Stimulated activated naive B cell treated with anti-CD40 and anti-IgM and Interleukin-4, amounts not matched to agents 10 μg/mL and 1 μg/mL and 100 μg/mL, for 72 hours (primary cell): ENCODE results near the gene BTRC.
"Not testable (repeated sequence)": the region's sequence is repeated elsewhere in the genome, so short reads cannot be mapped to it uniquely, and the experiment has no call there.

ENCODE experiments used
- ATAC-seq, 2 donors: fragments of 150-1000 bp; cut with Tn5 transposase; replicated peaks; 2 replicates each; pipeline ENCODE4 v1.10.0; 2021; ENCODE audit warnings: moderate library complexity in 1 of 2
- DNase-seq: peaks from one replicate; pipeline ENCODE4 v3.0.0; 2021
- H3K27ac Mint-ChIP-seq: one replicate; pipeline ENCODE4 v1.8.0; 2022; ENCODE audit warnings: mild to moderate bottlenecking, mixed read lengths
- H3K27me3 Mint-ChIP-seq, 2 donors: one replicate each; pipeline ENCODE4 v1.8.0; 2022; ENCODE audit warnings: mixed read lengths in 2 of 2
- H3K36me3 Mint-ChIP-seq, 2 donors: one replicate each; pipeline ENCODE4 v1.8.0; 2022; ENCODE audit warnings: mixed read lengths in 2 of 2, mild to moderate bottlenecking in 1 of 2
- H3K4me1 Mint-ChIP-seq, 2 donors: one replicate each; pipeline ENCODE4 v1.8.0; 2022; ENCODE audit warnings: mixed read lengths in 2 of 2, mild to moderate bottlenecking in 1 of 2
- H3K4me3 Mint-ChIP-seq, 2 donors: one replicate each; pipeline ENCODE4 v1.8.0; 2022; ENCODE audit warnings: mild to moderate bottlenecking in 2 of 2, mixed read lengths in 2 of 2, moderate library complexity in 1 of 2
- H3K9me3 Mint-ChIP-seq, 2 donors: one replicate each; pipeline ENCODE4 v1.8.0; 2022; ENCODE audit warnings: mixed read lengths in 2 of 2, mild to moderate bottlenecking in 1 of 2

The BTRC gene

GRCh38 chr10:101386659-101387259, 32.8 kb downstream of the BTRC start:
- H3K9me3 Mint-ChIP-seq: no peaks in the 10 kb centered on the region
- no peak overlapping the region for H3K4me3 Mint-ChIP-seq
- H3K27me3 Mint-ChIP-seq: no peaks in the 10 kb centered on the region
- ATAC-seq: no peak
- H3K27ac Mint-ChIP-seq: no peak overlapping the region
- H3K4me1 Mint-ChIP-seq: peaks cover 2 to 14% of the 10 kb centered on the region in 2 donors
- no peak for DNase-seq
- peaks cover 3 to 12% of the 10 kb centered on the region in 2 donors for H3K36me3 Mint-ChIP-seq

GRCh38 chr10:101388676-101389276, 34.8 kb downstream of the BTRC start:
- Mint-ChIP-seq H3K4me3 (no peak overlapping the region), H3K4me1 (peaks cover 0 to 2% of the 10 kb centered on the region in 2 donors), H3K36me3 (peaks cover 3 to 18% of the 10 kb centered on the region in 2 donors), H3K27ac (no peak overlapping the region), H3K27me3 (no peaks in the 10 kb centered on the region), H3K9me3 (no peaks in the 10 kb centered on the region)
- ATAC-seq (no peak), DNase-seq (no peak)

GRCh38 chr10:101389532-101389931, 35.6 kb downstream of the BTRC start:
- DNase-seq, H3K4me3 Mint-ChIP-seq, H3K4me1 Mint-ChIP-seq, H3K27ac Mint-ChIP-seq, H3K9me3 Mint-ChIP-seq, ATAC-seq, H3K27me3 Mint-ChIP-seq: not testable (repeated sequence)
- H3K36me3 Mint-ChIP-seq: peaks cover 3 to 18% of the 10 kb centered on the region in 2 donors

DNA sequence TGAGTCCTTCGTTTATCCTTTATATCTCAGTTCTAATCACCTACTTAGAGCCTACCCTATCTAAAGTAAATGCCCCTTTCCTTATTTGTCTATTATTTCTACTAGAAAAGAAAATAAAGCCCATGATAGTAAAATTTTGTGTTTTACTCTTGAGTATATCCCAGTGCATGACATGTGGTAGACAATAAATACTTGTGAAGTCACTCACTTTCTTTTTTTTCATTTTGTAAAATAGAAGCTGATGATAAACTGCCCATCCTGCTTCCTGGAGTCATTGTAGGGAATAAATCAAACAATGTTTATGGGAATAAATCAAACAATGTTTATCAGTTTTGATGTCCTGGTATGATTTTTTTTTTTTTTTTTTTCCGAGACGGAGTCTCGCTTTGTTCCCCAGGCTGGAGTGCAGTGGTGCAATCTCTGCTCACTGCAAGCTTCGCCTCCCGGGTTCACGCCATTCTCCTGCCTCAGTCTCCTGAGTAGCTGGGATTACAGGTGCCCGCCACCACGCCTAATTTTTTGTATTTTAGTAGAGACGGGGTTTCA, 36.1 kb downstream of the BTRC start:
- H3K36me3 Mint-ChIP-seq: peaks cover 3 to 18% of the 10 kb centered on the region in 2 donors
- DNase-seq (no peak), ATAC-seq (no peak)
- peaks cover 2 to 7% of the 10 kb centered on the region in 2 donors for H3K4me1 Mint-ChIP-seq
- H3K27me3 Mint-ChIP-seq: no peaks in the 10 kb centered on the region
- H3K9me3 Mint-ChIP-seq: no peaks in the 10 kb centered on the region
- no peak overlapping the region for H3K27ac Mint-ChIP-seq
- no peak overlapping the region for H3K4me3 Mint-ChIP-seq

GRCh38 chr10:101393378-101393777, 39.4 kb downstream of the BTRC start:
- Mint-ChIP-seq H3K27ac (no peak overlapping the region), H3K9me3 (no peaks in the 10 kb centered on the region), H3K4me3 (no peak overlapping the region), H3K36me3 (peaks cover 3 to 16% of the 10 kb centered on the region in 2 donors), H3K4me1 (peaks cover 0 to 9% of the 10 kb centered on the region in 2 donors), H3K27me3 (no peaks in the 10 kb centered on the region)
- DNase-seq (no peak), ATAC-seq (no peak)

DNA sequence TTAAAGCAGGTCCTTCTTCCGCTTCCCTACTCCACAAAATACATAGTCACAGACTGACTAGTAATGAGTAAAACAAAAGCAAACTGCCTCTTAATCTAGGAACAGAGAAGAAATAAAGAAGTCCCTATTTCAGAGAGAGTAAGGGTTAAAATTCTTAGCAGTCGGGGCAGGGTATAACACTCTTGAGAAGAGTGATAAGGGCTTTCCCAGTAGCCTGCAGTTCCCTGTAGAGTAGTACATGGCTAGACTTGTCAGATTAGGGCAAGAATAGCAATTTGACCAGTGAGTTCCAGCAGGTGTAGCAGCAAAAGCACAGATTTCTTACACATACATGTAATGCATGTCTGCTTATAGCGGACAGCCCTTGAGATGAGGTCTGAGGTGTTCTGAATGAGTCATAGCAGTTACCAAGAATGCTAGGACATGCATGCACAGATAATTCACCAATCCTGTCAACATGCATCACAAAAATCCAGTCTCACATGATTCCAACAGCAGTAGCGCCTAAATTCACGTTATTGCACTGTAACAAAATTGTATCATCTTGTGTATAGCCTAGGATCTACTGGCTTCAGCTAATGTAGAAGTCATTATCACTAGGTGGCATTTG, 40.7 kb downstream of the BTRC start:
- peak in 1 of 2 donors; percentile 45 for ATAC-seq
- Mint-ChIP-seq H3K27ac (no peak overlapping the region), H3K4me1 (peaks cover 0 to 9% of the 10 kb centered on the region in 2 donors), H3K9me3 (no peaks in the 10 kb centered on the region), H3K4me3 (no peak overlapping the region), H3K36me3 (peaks cover 0 to 8% of the 10 kb centered on the region in 2 donors), H3K27me3 (no peaks in the 10 kb centered on the region)
- DNase-seq: no peak

DNA sequence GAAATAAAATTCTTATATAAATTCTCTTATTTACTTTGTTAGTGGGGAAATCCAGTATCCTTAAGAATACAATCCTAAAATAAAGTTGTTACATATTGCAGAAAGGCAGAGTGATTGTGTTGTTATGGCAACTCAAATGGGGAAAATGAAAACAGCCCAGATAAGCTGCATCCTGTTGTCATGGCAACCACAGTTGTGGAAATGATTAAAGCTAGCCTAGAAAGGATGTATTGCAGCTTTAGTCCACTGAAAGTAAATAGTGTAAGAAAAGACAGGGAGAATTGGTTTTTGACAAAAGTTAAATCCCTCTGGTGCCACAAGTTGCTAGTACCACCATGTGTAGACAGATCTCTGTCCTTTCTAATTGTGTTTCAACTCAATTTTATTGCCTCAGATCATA, 43.2 kb downstream of the BTRC start:
- Mint-ChIP-seq H3K9me3 (no peaks in the 10 kb centered on the region), H3K27ac (no peak overlapping the region), H3K4me3 (no peak overlapping the region), H3K4me1 (peaks cover 3 to 15% of the 10 kb centered on the region in 2 donors), H3K36me3 (peaks cover 0 to 5% of the 10 kb centered on the region in 2 donors), H3K27me3 (no peaks in the 10 kb centered on the region)
- no peak for DNase-seq
- peak in 1 of 2 donors; percentile 39 for ATAC-seq

GRCh38 chr10:101400585-101400984, 46.6 kb downstream of the BTRC start:
- Mint-ChIP-seq H3K27me3 (no peaks in the 10 kb centered on the region), H3K9me3 (no peaks in the 10 kb centered on the region), H3K4me1 (peaks cover 8 to 11% of the 10 kb centered on the region in 2 donors), H3K4me3 (no peak overlapping the region), H3K36me3 (peaks cover 0 to 4% of the 10 kb centered on the region in 2 donors), H3K27ac (no peak overlapping the region)
- ATAC-seq (no peak), DNase-seq (no peak)

GRCh38 chr10:101402711-101403110, 48.7 kb downstream of the BTRC start:
- DNase-seq (no peak), ATAC-seq (no peak)
- H3K36me3 Mint-ChIP-seq: peaks cover 0 to 4% of the 10 kb centered on the region in 2 donors
- no peak overlapping the region for H3K4me3 Mint-ChIP-seq
- H3K9me3 Mint-ChIP-seq: no peaks in the 10 kb centered on the region
- H3K27ac Mint-ChIP-seq: no peak overlapping the region
- peaks cover 8 to 11% of the 10 kb centered on the region in 2 donors for H3K4me1 Mint-ChIP-seq
- H3K27me3 Mint-ChIP-seq: no peaks in the 10 kb centered on the region

- peaks cover 8 to 11% of the 10 kb centered on the region in 2 donors for H3K4me1 Mint-ChIP-seq
Observed at GRCh38 chr10:101403161-101403560, 49.2 kb downstream of the BTRC start.

GRCh38 chr10:101405001-101405400, 51.0 kb downstream of the BTRC start:
- ATAC-seq: no peak

More at GRCh38 chr10:101403161-101403560, 49.2 kb downstream of the BTRC start:
- H3K9me3 Mint-ChIP-seq: no peaks in the 10 kb centered on the region
- no peak overlapping the region for H3K4me3 Mint-ChIP-seq
- ATAC-seq (no peak), DNase-seq (no peak)
- H3K27me3 Mint-ChIP-seq: no peaks in the 10 kb centered on the region
- no peak overlapping the region for H3K27ac Mint-ChIP-seq
- peaks cover 0 to 4% of the 10 kb centered on the region in 2 donors for H3K36me3 Mint-ChIP-seq

GRCh38 chr10:101411598-101411997, 57.6 kb downstream of the BTRC start:
- no peak for DNase-seq
- H3K4me1 Mint-ChIP-seq: peaks cover 14 to 24% of the 10 kb centered on the region in 2 donors
- H3K27me3 Mint-ChIP-seq: no peaks in the 10 kb centered on the region
- peaks cover 17 to 19% of the 10 kb centered on the region in 2 donors for H3K36me3 Mint-ChIP-seq
- H3K27ac Mint-ChIP-seq: no peak overlapping the region
- H3K4me3 Mint-ChIP-seq: no peak overlapping the region
- no peak for ATAC-seq
- H3K9me3 Mint-ChIP-seq: peaks cover 5 to 9% of the 10 kb centered on the region in 2 donors

More at GRCh38 chr10:101405001-101405400, 51.0 kb downstream of the BTRC start:
- no peak overlapping the region for H3K4me3 Mint-ChIP-seq
- no peak for DNase-seq
- no peak overlapping the region for H3K27ac Mint-ChIP-seq
- no peaks in the 10 kb centered on the region for H3K27me3 Mint-ChIP-seq
- H3K4me1 Mint-ChIP-seq: peaks cover 8 to 11% of the 10 kb centered on the region in 2 donors
- no peaks in the 10 kb centered on the region for H3K9me3 Mint-ChIP-seq
- peaks cover 3 to 8% of the 10 kb centered on the region in 2 donors for H3K36me3 Mint-ChIP-seq

DNA sequence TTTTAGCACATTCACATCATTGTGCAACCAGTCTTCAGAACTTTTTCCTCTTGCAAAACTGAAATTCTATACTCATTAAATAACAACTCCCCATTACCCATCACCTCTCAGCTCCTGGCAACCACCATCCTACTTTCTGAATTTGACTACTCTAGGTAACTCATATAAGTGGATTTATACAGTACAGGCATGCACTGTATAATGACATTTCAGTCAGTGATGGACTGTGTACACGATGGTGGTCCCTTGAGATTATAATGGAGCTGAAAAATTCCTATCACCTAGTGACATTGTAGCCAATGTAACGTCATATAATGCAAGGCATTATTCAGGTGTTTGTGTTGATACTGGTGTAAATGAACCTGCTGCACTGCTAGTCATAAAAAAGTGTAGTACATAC, 60.1 kb downstream of the BTRC start:
- Mint-ChIP-seq H3K4me1 (peaks cover 14 to 24% of the 10 kb centered on the region in 2 donors), H3K9me3 (peaks cover 5 to 9% of the 10 kb centered on the region in 2 donors), H3K4me3 (no peak overlapping the region), H3K36me3 (peaks cover 17 to 19% of the 10 kb centered on the region in 2 donors), H3K27ac (no peak overlapping the region), H3K27me3 (no peaks in the 10 kb centered on the region)
- no peak for ATAC-seq
- DNase-seq: no peak

- H3K27ac Mint-ChIP-seq: no peak overlapping the region
- H3K4me3 Mint-ChIP-seq: no peak overlapping the region
- peaks cover 12 to 13% of the 10 kb centered on the region in 2 donors for H3K36me3 Mint-ChIP-seq
- ATAC-seq: no peak
- H3K9me3 Mint-ChIP-seq: peaks cover 5 to 9% of the 10 kb centered on the region in 2 donors
- H3K4me1 Mint-ChIP-seq: peaks cover 14 to 32% of the 10 kb centered on the region in 2 donors
- DNase-seq: no peak
- no peaks in the 10 kb centered on the region for H3K27me3 Mint-ChIP-seq
Observed at GRCh38 chr10:101415884-101416283, 61.9 kb downstream of the BTRC start.
